ENCODE measurements around the gene MEGF6. TPM values are rescaled to one million over a fixed set of nuclear protein-coding genes. Genes with fewer than 3 reads are reported as not detected.

MEGF6 gene
- polyA plus RNA-seq, 2 donors, result 11.8 to 23.7 TPM

DNA sequence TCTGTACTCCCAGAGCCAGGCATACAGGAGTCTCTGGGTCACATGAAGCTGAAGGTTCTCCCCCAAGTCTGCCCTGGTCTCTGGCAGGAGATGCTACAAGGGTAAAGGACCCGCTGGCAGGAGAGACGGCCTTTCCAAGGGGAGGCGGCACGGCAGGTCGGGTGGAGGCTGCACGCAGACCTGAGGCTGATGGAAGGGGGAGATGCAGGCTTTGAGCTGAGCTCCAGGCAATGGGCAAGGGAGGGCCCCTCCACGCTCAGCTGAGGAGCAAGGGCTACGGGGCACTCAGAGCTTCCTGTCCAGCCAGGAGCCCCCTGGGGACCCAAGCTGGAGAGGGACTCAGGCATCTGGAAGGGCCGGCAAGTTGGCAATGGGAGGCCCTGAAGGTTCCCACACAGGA is 50.3 kb downstream of the MEGF6 start:
- Histone ChIP-seq H3K9me3 (ENCODE audit: control insufficient read depth in 2 of 2, insufficient read depth in 1 of 2, low read depth in 1 of 2, low read length in 1 of 2) (peaks cover 0 to 13% of the 10 kb centered on the region in 2 donors), H3K27me3 (ENCODE audit: control insufficient read depth in 1 of 2, insufficient read depth in 2 of 2, low read length in 2 of 2) (no peaks in the 10 kb centered on the region), H3K36me3 (ENCODE audit: control insufficient read depth in 2 of 2, insufficient read depth in 2 of 2, low read length in 1 of 2) (no peaks in the 10 kb centered on the region), H3K27ac (ENCODE audit: low read depth in 2 of 2, low read length in 1 of 2) (no peak overlapping the region), H3K4me3 (ENCODE audit: low read depth in 1 of 2, low read length in 2 of 2) (no peak overlapping the region), H3K4me1 (ENCODE audit: control insufficient read depth in 2 of 2, insufficient read depth in 2 of 2, low read length in 1 of 2) (peaks cover 2% of the 10 kb centered on the region in 2 donors)
- WGBS, 2 donors, result 85 to 94% methylated on average over 9 of the region's 9 CpGs

DNA sequence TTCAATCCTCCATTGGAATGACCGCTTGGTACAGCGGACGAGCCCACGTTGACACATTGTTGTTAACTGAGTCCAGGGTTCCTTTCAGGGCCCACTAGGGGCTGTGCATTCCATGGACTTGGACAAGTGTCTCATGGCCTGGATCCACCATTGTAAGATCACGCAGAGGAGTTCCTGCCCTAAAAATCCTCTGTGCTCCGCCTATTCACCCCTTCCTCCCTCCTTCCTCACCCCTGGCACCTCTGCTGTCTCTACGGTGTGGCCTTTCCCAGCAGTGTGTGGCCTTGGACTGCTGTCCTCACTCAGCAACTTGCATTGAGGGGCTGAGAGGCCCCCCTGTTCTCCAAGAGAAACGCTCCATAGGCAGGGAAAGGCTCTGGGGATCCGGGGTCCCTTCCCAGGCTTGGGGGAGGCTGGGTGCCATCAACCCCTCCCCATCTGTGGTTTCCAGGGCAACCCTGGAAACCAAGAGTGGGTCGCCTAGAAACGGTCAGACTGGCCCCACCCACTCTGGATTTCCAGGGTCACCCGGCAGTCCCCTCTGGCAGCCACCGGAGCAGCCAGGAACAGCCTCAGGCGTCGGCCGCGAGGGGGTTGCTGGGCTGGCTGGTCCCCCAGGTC is 50.9 kb downstream of the MEGF6 start:
- 59 to 66% methylated on average over 17 of the region's 17 CpGs for WGBS, 2 donors
- Histone ChIP-seq H3K4me1 (ENCODE audit: control insufficient read depth in 2 of 2, insufficient read depth in 2 of 2, low read length in 1 of 2) (peaks cover 2% of the 10 kb centered on the region in 2 donors), H3K27me3 (ENCODE audit: control insufficient read depth in 1 of 2, insufficient read depth in 2 of 2, low read length in 2 of 2) (no peaks in the 10 kb centered on the region), H3K4me3 (ENCODE audit: low read depth in 1 of 2, low read length in 2 of 2) (no peak overlapping the region), H3K27ac (ENCODE audit: low read depth in 2 of 2, low read length in 1 of 2) (no peak overlapping the region), H3K36me3 (ENCODE audit: control insufficient read depth in 2 of 2, insufficient read depth in 2 of 2, low read length in 1 of 2) (no peaks in the 10 kb centered on the region), H3K9me3 (ENCODE audit: control insufficient read depth in 2 of 2, insufficient read depth in 1 of 2, low read depth in 1 of 2, low read length in 1 of 2) (peaks cover 0 to 13% of the 10 kb centered on the region in 2 donors)

DNA sequence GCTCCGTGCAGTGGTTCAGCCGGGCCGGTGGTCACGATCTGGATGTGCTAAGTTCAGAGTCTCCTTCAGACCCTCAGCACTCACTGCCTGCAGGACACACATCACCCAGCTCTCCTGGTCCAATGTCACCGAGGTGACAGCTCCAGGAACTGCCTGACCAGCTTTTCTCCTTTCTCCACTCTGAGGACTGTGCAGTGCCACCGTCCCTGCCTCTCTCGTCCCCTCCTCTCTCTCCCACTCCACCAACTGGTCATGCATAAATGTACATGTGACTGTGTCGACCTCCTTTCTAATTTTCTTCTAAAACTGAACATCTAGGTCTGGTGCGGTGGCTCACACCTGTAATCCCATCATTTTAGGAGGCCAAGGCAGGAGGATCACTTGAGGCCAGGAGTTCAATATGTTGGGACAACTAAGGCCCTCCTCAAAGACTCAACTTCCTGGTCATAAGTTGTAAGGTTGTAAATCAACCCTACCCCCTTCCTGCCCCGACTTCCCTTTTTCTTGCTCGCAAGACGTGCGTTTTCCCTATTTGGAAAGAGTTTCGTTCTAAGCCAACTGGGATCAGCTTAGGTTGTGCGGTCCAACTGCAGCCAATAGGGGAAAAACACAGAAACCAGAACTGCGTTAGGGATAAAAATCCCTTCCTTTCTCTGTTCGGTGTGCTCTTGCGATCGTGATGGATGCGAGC is 53.1 kb downstream of the MEGF6 start:
- peaks cover 0 to 13% of the 10 kb centered on the region in 2 donors for H3K9me3 ChIP-seq (ENCODE audit: control insufficient read depth in 2 of 2, insufficient read depth in 1 of 2, low read depth in 1 of 2, low read length in 1 of 2)
- WGBS, 2 donors, result 87 to 92% methylated on average over 20 of the region's 20 CpGs
- H3K27me3 ChIP-seq (ENCODE audit: control insufficient read depth in 1 of 2, insufficient read depth in 2 of 2, low read length in 2 of 2), result no peaks in the 10 kb centered on the region
- H3K27ac ChIP-seq (ENCODE audit: low read depth in 2 of 2, low read length in 1 of 2), result no peak overlapping the region
- H3K4me3 ChIP-seq (ENCODE audit: low read depth in 1 of 2, low read length in 2 of 2), result no peak overlapping the region
- H3K4me1 ChIP-seq (ENCODE audit: control insufficient read depth in 2 of 2, insufficient read depth in 2 of 2, low read length in 1 of 2), result peaks cover 2 to 14% of the 10 kb centered on the region in 2 donors
- H3K36me3 ChIP-seq (ENCODE audit: control insufficient read depth in 2 of 2, insufficient read depth in 2 of 2, low read length in 1 of 2), result no peaks in the 10 kb centered on the region

DNA sequence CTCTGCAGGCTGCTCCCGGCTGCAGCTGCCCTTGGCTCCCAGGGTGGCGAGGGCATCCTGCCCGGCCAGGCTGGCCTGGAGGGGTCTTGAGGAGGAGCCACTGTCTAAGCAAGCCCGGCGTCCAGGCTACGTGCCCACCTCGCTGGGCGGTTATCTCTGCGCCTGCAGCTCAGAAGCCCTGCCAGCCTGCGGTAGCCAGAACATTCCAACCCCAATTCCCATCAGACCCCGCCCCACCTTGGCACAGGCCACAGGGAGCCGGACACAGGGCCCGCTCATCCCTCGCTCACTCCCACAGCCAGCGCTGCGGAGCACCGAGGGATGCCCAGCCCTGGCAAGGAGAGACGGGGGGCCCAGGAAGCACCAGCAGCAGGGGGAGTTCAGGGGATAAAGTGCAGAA is 53.9 kb downstream of the MEGF6 start:
- no peaks in the 10 kb centered on the region for H3K27me3 ChIP-seq (ENCODE audit: control insufficient read depth in 1 of 2, insufficient read depth in 2 of 2, low read length in 2 of 2)
- H3K4me3 ChIP-seq (ENCODE audit: low read depth in 1 of 2, low read length in 2 of 2), result no peak overlapping the region
- no peak overlapping the region for H3K27ac ChIP-seq (ENCODE audit: low read depth in 2 of 2, low read length in 1 of 2)
- WGBS, 2 donors, result 49 to 55% methylated on average over 18 of the region's 18 CpGs
- peaks cover 0 to 13% of the 10 kb centered on the region in 2 donors for H3K9me3 ChIP-seq (ENCODE audit: control insufficient read depth in 2 of 2, insufficient read depth in 1 of 2, low read depth in 1 of 2, low read length in 1 of 2)
- no peaks in the 10 kb centered on the region for H3K36me3 ChIP-seq (ENCODE audit: control insufficient read depth in 2 of 2, insufficient read depth in 2 of 2, low read length in 1 of 2)
- H3K4me1 ChIP-seq (ENCODE audit: control insufficient read depth in 2 of 2, insufficient read depth in 2 of 2, low read length in 1 of 2), result peaks cover 2 to 14% of the 10 kb centered on the region in 2 donors

DNA sequence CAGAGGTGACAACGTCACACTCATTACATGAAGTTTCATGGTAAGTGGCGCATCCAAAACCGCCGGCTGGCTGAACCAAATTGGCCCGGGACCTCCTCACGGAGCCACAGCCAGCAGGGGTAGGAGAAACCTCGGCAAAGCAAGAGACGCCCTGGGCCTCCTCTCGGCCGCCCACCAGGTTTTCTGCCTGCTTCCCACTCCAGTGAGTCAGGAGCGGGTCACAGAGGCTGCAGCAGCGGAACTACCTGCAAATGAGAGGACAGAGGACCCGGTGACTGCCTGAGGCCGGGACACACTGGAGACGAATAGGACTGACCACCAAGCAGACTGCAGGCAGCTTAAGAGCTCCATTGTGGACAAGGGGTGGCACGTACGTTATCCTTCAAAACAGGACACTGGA is 55.0 kb downstream of the MEGF6 start:
- no peak overlapping the region for H3K27ac ChIP-seq (ENCODE audit: low read depth in 2 of 2, low read length in 1 of 2)
- 80 to 86% methylated on average over 17 of the region's 17 CpGs for WGBS, 2 donors
- H3K36me3 ChIP-seq (ENCODE audit: control insufficient read depth in 2 of 2, insufficient read depth in 2 of 2, low read length in 1 of 2), result no peaks in the 10 kb centered on the region
- H3K9me3 ChIP-seq (ENCODE audit: control insufficient read depth in 2 of 2, insufficient read depth in 1 of 2, low read depth in 1 of 2, low read length in 1 of 2), result peaks cover 0 to 13% of the 10 kb centered on the region in 2 donors
- peaks cover 2 to 14% of the 10 kb centered on the region in 2 donors for H3K4me1 ChIP-seq (ENCODE audit: control insufficient read depth in 2 of 2, insufficient read depth in 2 of 2, low read length in 1 of 2)
- H3K27me3 ChIP-seq (ENCODE audit: control insufficient read depth in 1 of 2, insufficient read depth in 2 of 2, low read length in 2 of 2), result no peaks in the 10 kb centered on the region
- H3K4me3 ChIP-seq (ENCODE audit: low read depth in 1 of 2, low read length in 2 of 2), result no peak overlapping the region

DNA sequence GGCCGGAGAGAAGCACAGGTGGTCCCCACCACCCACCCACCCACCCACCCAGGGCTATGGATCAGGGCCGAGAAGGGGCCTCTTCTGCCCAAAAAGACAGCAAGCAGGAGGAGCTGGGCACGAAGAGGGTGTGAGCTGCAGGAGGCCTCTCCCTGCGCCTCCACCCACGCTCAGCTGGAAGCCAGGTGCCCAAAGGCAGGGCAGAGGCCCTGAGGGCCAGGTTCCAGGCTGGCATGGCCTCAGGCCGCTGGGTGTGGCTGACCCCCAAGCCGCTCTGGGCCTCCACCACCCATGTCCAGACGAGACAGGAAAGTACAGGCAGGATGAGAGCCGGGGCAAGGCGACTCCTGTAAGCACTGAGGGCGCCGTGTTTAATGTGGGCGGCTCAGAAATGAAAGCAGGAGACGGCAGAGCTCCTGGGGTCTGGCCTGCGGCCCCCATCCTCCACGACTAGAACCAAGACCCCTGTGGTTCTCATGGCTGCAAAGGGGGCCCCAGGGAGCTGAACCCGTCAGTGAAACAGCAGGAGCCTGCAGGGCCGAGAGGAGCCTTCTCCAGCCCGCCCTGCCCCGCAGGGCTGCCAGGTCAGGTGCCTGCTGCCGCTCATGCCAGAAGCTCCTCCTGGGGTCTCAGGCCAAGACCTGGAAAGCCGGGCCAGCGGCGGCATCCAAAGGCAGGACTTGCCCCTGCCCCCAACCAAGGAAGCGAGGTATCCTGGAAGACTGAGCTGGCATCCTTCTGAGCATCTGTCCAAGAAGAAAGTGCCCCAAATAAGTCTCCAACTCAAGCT is 56.0 kb downstream of the MEGF6 start:
- no peak overlapping the region for H3K4me3 ChIP-seq (ENCODE audit: low read depth in 1 of 2, low read length in 2 of 2)
- no peaks in the 10 kb centered on the region for H3K27me3 ChIP-seq (ENCODE audit: control insufficient read depth in 1 of 2, insufficient read depth in 2 of 2, low read length in 2 of 2)
- H3K27ac ChIP-seq (ENCODE audit: low read depth in 2 of 2, low read length in 1 of 2), result no peak overlapping the region
- WGBS, 2 donors, result 50 to 59% methylated on average over 25 of the region's 25 CpGs
- H3K9me3 ChIP-seq (ENCODE audit: control insufficient read depth in 2 of 2, insufficient read depth in 1 of 2, low read depth in 1 of 2, low read length in 1 of 2), result peaks cover 0 to 13% of the 10 kb centered on the region in 2 donors
- H3K4me1 ChIP-seq (ENCODE audit: control insufficient read depth in 2 of 2, insufficient read depth in 2 of 2, low read length in 1 of 2), result peaks cover 2 to 14% of the 10 kb centered on the region in 2 donors
- H3K36me3 ChIP-seq (ENCODE audit: control insufficient read depth in 2 of 2, insufficient read depth in 2 of 2, low read length in 1 of 2), result no peaks in the 10 kb centered on the region

DNA sequence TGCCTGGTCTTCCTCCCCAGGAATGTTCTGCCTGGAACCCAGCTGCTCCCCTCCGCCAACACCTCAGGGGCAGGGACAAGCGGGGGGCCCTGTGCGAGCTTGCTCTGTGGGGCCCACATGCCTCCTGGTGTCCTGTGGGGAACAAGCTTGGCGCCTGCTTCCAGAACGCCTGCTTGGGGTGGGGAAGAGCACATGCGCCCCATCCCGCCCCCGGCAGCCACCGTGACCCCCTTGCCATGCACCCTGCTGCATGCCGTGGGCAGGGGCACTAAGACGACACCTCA is 57.4 kb downstream of the MEGF6 start:
- Histone ChIP-seq H3K27ac (ENCODE audit: low read depth in 2 of 2, low read length in 1 of 2) (peak overlapping the region in 1 of 2 donors; percentile 39), H3K36me3 (ENCODE audit: control insufficient read depth in 2 of 2, insufficient read depth in 2 of 2, low read length in 1 of 2) (no peaks in the 10 kb centered on the region), H3K27me3 (ENCODE audit: control insufficient read depth in 1 of 2, insufficient read depth in 2 of 2, low read length in 2 of 2) (no peaks in the 10 kb centered on the region), H3K4me3 (ENCODE audit: low read depth in 1 of 2, low read length in 2 of 2) (no peak overlapping the region), H3K4me1 (ENCODE audit: control insufficient read depth in 2 of 2, insufficient read depth in 2 of 2, low read length in 1 of 2) (peaks cover 2 to 14% of the 10 kb centered on the region in 2 donors), H3K9me3 (ENCODE audit: control insufficient read depth in 2 of 2, insufficient read depth in 1 of 2, low read depth in 1 of 2, low read length in 1 of 2) (peaks cover 0 to 10% of the 10 kb centered on the region in 2 donors)
- 57 to 77% methylated on average over 11 of the region's 11 CpGs for WGBS, 2 donors

DNA sequence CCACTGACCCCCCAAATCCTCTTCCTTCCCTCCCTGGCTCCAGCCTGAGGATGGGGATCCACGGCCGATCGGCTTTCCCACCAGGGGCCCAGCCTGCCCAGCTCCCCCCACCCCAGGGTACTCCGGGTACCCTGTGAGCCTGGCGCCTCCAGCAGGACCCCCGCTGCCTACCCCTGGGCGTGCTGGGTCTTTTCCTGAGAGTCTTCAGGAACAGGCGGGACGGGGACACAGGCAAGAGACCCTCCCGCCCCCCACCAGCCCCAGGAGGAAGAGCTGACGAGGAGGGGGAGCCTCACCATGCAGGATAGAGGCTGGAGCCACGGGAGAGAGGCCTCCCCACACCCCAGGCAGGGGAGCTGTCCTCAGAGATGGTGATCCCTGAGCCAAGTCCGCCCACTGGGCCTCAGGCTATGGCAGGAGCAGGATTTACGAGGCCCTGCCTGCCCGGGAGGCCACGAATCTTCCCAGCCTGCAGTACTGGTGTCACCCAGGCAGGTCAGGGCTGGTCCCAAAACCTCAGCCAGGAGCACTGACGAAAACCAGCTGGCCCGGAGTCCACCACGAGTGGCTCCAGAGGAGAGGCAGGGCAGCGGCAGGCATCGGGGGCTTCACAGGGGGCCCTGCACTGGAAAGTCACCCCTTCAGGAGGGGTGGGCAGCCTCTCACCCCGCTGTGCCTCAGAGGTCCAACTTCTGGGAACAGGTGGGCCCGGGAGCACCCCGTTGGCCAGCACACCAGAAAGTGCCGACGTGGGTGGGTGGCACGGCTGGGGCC is 58.0 kb downstream of the MEGF6 start:
- H3K36me3 ChIP-seq (ENCODE audit: control insufficient read depth in 2 of 2, insufficient read depth in 2 of 2, low read length in 1 of 2), result no peaks in the 10 kb centered on the region
- H3K27me3 ChIP-seq (ENCODE audit: control insufficient read depth in 1 of 2, insufficient read depth in 2 of 2, low read length in 2 of 2), result no peaks in the 10 kb centered on the region
- peaks cover 2 to 14% of the 10 kb centered on the region in 2 donors for H3K4me1 ChIP-seq (ENCODE audit: control insufficient read depth in 2 of 2, insufficient read depth in 2 of 2, low read length in 1 of 2)
- WGBS, 2 donors, result 47 to 58% methylated on average over 27 of the region's 27 CpGs
- H3K27ac ChIP-seq (ENCODE audit: low read depth in 2 of 2, low read length in 1 of 2), result peak overlapping the region in 1 of 2 donors; percentile 39
- H3K4me3 ChIP-seq (ENCODE audit: low read depth in 1 of 2, low read length in 2 of 2), result no peak overlapping the region
- peaks cover 0 to 6% of the 10 kb centered on the region in 2 donors for H3K9me3 ChIP-seq (ENCODE audit: control insufficient read depth in 2 of 2, insufficient read depth in 1 of 2, low read depth in 1 of 2, low read length in 1 of 2)

DNA sequence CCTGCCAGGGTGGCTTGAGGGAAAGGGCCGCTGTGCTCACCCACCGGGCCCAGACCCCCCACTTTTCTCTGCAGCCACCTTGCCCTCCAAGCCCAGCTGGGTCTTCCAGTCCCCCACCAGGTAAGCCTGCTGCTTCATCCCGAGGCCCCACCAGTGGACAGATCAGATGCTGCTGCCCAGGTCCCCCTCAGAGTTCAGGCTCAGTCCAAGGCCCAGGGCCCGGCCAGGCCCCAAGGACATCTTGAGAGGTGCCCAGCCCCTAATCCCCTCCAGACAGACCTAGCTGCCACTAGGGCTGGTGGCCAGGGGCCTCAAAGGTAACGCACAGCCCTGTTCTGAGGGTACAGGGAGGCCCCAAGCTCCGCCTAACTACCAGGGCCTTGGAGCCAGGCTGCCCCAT is 58.6 kb downstream of the MEGF6 start:
- Histone ChIP-seq H3K36me3 (ENCODE audit: control insufficient read depth in 2 of 2, insufficient read depth in 2 of 2, low read length in 1 of 2) (no peaks in the 10 kb centered on the region), H3K27me3 (ENCODE audit: control insufficient read depth in 1 of 2, insufficient read depth in 2 of 2, low read length in 2 of 2) (no peaks in the 10 kb centered on the region), H3K4me3 (ENCODE audit: low read depth in 1 of 2, low read length in 2 of 2) (no peak overlapping the region), H3K9me3 (ENCODE audit: control insufficient read depth in 2 of 2, insufficient read depth in 1 of 2, low read depth in 1 of 2, low read length in 1 of 2) (peaks cover 0 to under 1% of the 10 kb centered on the region in 2 donors), H3K27ac (ENCODE audit: low read depth in 2 of 2, low read length in 1 of 2) (no peak overlapping the region), H3K4me1 (ENCODE audit: control insufficient read depth in 2 of 2, insufficient read depth in 2 of 2, low read length in 1 of 2) (peaks cover 2 to 19% of the 10 kb centered on the region in 2 donors)
- WGBS, 2 donors, result 79 to 89% methylated on average over 5 to 6 of the region's 6 CpGs

Measured in esophagus (tissue), 2 donors.